Putamen (tissue), 1 donor: ENCODE results near the gene OPRL1.

ENCODE experiments used
- DNase-seq: peaks from one replicate; pipeline ENCODE4 v3.0.0-alpha.2; 2016; ENCODE audit warnings: low spot score

The OPRL1 gene

GRCh38 chr20:64144144-64144912 lies 64.4 kb downstream of the OPRL1 start:
- no peak for DNase-seq

DNA sequence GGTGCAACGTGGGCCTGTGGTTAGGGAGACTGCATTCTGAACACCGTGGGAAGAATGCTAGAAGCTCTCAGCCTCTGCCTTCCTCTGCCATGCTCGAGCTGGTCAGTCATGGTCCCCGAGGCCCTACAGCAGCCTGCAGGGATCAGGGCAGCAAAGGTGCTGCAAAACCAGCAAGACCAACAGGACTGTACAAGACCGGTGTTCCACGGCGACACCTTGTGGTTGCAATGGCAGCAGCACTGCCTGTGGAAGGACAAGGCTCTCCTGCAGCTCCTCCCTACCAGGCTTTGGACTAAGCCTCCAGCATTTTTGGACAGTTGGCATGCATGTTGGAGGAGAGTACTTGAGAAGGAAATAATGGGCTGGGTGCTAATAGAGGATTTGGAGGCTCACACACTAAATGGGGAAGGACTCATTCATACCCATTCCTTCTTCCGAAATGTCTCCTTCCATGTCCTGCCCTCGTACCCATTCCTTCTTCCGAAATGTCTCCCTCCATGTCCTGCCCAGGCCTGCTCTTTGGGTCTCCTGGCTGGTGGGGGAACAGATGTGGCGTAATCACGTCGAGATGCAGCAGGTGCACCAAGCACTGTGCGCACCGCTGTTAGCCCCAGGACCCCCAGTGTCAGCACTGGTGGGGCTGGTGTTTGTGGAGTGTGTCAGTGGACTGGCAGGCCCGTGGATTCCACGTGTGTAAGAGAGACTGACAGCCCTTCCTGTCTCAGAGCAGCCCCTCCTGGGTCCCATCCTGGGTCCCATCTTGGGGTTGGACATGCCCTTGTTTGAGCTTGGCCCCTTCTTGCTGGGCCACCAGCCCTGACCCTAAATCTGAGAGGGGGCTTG lies 65.8 kb downstream of the OPRL1 start:
- no peak for DNase-seq

DNA sequence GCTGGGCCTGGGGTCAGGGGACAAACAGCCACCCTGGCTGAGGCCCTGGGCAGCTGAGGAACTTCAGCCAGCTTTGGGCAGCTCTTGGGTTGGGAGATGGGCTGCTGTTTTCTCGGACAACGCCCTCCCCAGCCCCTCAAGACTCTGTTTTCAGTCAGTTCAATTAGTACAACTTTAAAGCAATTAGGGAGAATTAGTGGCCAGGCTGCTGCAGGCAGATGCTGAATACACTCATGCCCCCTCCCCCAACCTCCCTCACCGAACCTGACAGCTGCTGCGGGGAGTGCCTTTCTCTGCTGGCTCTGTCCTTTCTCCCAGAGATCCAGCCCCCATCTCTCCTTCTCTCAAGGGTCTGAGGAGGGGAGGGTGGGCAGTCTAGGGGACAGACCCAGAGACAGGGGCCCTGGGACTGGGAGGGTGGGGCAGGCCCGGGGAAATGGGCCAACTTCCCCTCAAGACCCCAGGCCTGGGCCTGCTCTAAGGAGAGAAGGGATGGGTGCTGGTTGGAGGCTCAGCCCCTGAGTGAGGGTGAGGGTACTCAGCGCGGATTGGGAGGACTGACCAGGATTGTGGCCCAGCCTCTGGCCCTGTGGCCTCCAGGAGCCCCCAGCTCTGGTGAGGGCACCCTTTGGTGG lies 66.5 kb downstream of the OPRL1 start:
- DNase-seq: no peak

GRCh38 chr20:64146936-64147477 lies 67.1 kb downstream of the OPRL1 start:
- no peak for DNase-seq

- DNase-seq: no peak
These were observed 68.7 kb downstream of the OPRL1 start for GRCh38 chr20:64148581-64148980.

- DNase-seq: no peak
These were observed 69.3 kb downstream of the OPRL1 start for GRCh38 chr20:64149141-64149540.

DNA sequence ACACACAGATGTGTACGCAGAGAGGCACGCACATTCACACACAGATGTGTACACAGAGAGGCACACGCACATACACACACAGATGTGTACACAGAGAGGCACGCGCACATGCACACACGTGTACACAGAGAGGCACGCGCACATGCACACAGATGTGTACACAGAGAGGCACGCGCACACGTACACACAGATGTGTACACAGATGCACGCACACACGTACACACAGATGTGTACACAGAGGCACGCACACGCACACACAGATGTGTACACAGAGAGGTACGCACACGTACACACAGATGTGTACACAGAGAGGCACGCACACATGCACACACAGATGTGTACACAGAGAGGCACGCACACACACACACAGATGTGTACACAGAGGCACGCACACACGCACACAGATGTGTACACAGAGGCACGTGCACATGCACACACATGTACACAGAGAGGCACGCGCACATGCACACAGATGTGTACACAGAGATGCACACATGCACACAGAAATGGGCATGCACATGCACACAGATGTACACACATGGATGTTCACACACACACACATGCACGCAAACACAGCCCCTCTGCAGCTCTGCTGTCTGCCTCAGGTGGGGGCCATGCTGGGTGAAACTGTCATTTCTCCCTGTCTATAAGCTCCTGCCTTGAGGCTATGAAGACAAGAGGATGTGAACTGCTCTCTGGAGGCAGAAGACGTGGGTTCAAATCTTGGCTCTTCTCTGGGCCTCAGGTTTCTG lies 70.1 kb downstream of the OPRL1 start:
- no peak for DNase-seq
